Astrocyte (in vitro differentiated cells and primary cell): ENCODE measurements around the gene STAC2. TPM values are rescaled to one million over a fixed set of nuclear protein-coding genes. Genes with fewer than 3 reads are reported as not detected.

Experiments
- DNase-seq: peaks from one replicate; pipeline ENCODE4 v3.0.0-alpha.2; 2010; ENCODE audit warnings: low read depth
- FAIRE-seq: peaks from 2 replicates; lab custom pipeline; 2011; peaks lifted over from hg19 to GRCh38; lab: Jason Lieb, UNC
- H2AFZ ChIP-seq: 2 replicates; pipeline ENCODE4 v1.6.0; 2012; ENCODE audit warnings: low read depth, low read length, inconsistent platforms
- H3K27ac ChIP-seq: 2 replicates; pipeline ENCODE4 v1.5.1; 2011; ENCODE audit warnings: low read depth, low read length, inconsistent platforms
- H3K27me3 ChIP-seq: 2 replicates; pipeline ENCODE4 v1.6.0; 2011; ENCODE audit warnings: low read length, inconsistent platforms; ENCODE audit not compliant: insufficient read depth
- H3K36me3 ChIP-seq: 2 replicates; pipeline ENCODE4 v1.5.1; 2011; ENCODE audit warnings: low read length, inconsistent platforms; ENCODE audit not compliant: insufficient read depth
- H3K4me1 ChIP-seq: 2 replicates; pipeline ENCODE4 v1.5.1; 2011; ENCODE audit warnings: low read length, inconsistent platforms; ENCODE audit not compliant: insufficient read depth
- H3K4me2 ChIP-seq: 2 replicates; pipeline ENCODE4 v1.6.0; 2012; ENCODE audit warnings: low read length, inconsistent platforms
- H3K4me3 ChIP-seq: 2 replicates; pipeline ENCODE4 v1.5.1; 2011; ENCODE audit warnings: low read depth, mild to moderate bottlenecking, low read length, inconsistent platforms; ENCODE audit not compliant: insufficient read depth
- H3K79me2 ChIP-seq: 2 replicates; pipeline ENCODE4 v1.6.0; 2012; ENCODE audit warnings: mild to moderate bottlenecking, low read length, inconsistent platforms; ENCODE audit not compliant: insufficient read depth
- H3K9ac ChIP-seq: 2 replicates; pipeline ENCODE4 v1.6.0; 2012; ENCODE audit warnings: mild to moderate bottlenecking, low read length, inconsistent platforms
- H3K9me3 ChIP-seq: 2 replicates; pipeline ENCODE4 v1.5.1; 2012; ENCODE audit warnings: low read depth, mild to moderate bottlenecking, low read length, inconsistent platforms; ENCODE audit not compliant: insufficient read depth
- H4K20me1 ChIP-seq: 2 replicates; pipeline ENCODE4 v1.6.0; 2012; ENCODE audit warnings: low read length, inconsistent platforms; ENCODE audit not compliant: insufficient read depth
- H3K27ac Mint-ChIP-seq: one replicate; pipeline ENCODE4 v1.8.0; 2021; ENCODE audit warnings: mild to moderate bottlenecking, mixed read lengths; ENCODE audit not compliant: unreplicated experiment
- H3K27me3 Mint-ChIP-seq: one replicate; pipeline ENCODE4 v1.8.0; 2021; ENCODE audit warnings: low read depth, mixed read lengths; ENCODE audit not compliant: unreplicated experiment
- H3K36me3 Mint-ChIP-seq: one replicate; pipeline ENCODE4 v1.8.0; 2021; ENCODE audit warnings: low read depth, mixed read lengths; ENCODE audit not compliant: unreplicated experiment
- H3K4me1 Mint-ChIP-seq: one replicate; pipeline ENCODE4 v1.8.0; 2021; ENCODE audit warnings: low read depth, mixed read lengths; ENCODE audit not compliant: unreplicated experiment
- H3K4me3 Mint-ChIP-seq: one replicate; pipeline ENCODE4 v1.8.0; 2021; ENCODE audit warnings: mild to moderate bottlenecking, moderate library complexity, mixed read lengths; ENCODE audit not compliant: unreplicated experiment
- H3K9me3 Mint-ChIP-seq: one replicate; pipeline ENCODE4 v1.8.0; 2021; ENCODE audit warnings: mild to moderate bottlenecking, mixed read lengths; ENCODE audit not compliant: unreplicated experiment
- CTCF ChIP-seq: IDR thresholded peaks from 2 replicates; pipeline ENCODE4 v1.5.1; 2011; ENCODE audit warnings: low read depth, mild to moderate bottlenecking, inconsistent platforms, low read length, moderate library complexity; ENCODE audit not compliant: insufficient read depth
- EZH2 ChIP-seq: IDR thresholded peaks from 2 replicates; pipeline ENCODE4 v1.6.1; 2012; ENCODE audit warnings: mild to moderate bottlenecking, low read length, inconsistent platforms; ENCODE audit not compliant: insufficient read depth
- total RNA-seq: library from RNA; stranded (reverse); gene quantifications from 2 replicates; pipeline ENCODE4 v1.2.1, GENCODE V29; 2021

The STAC2 gene
- total RNA-seq, 1 donor from 2014 or later, result not detected

GRCh38 chr17:39264119-39264518 is 38.4 kb upstream of the STAC2 start:
- Histone ChIP-seq H3K4me1 (no peaks in the 10 kb centered on the region), H3K9me3 (no peaks in the 10 kb centered on the region), H3K79me2 (no peaks in the 10 kb centered on the region), H4K20me1 (no peaks in the 10 kb centered on the region), H3K9ac (no peak overlapping the region), H3K4me3 (no peak overlapping the region), H3K27me3 (no peaks in the 10 kb centered on the region), H3K27ac (no peak overlapping the region), H3K4me2 (no peak overlapping the region), H2AFZ (no peak overlapping the region), H3K36me3 (peaks cover 10% of the 10 kb centered on the region)
- H3K36me3 Mint-ChIP-seq, result peaks cover 35% of the 10 kb centered on the region
- H3K27ac Mint-ChIP-seq, result no peak overlapping the region
- no peaks in the 10 kb centered on the region for H3K4me1 Mint-ChIP-seq
- H3K4me3 Mint-ChIP-seq, result no peak overlapping the region
- FAIRE-seq (no peak), DNase-seq (no peak)
- H3K9me3 Mint-ChIP-seq, result peaks cover 2% of the 10 kb centered on the region
- TF ChIP-seq EZH2 (no peak), CTCF (no peak)
- no peaks in the 10 kb centered on the region for H3K27me3 Mint-ChIP-seq

GRCh38 chr17:39261286-39261685 is 35.5 kb upstream of the STAC2 start:
- FAIRE-seq (no peak), DNase-seq (no peak)
- Histone ChIP-seq H3K9me3 (no peaks in the 10 kb centered on the region), H2AFZ (no peak overlapping the region), H4K20me1 (no peaks in the 10 kb centered on the region), H3K4me3 (no peak overlapping the region), H3K36me3 (peaks cover 7% of the 10 kb centered on the region), H3K27me3 (no peaks in the 10 kb centered on the region), H3K27ac (no peak overlapping the region), H3K4me2 (no peak overlapping the region), H3K9ac (no peak overlapping the region), H3K79me2 (no peaks in the 10 kb centered on the region), H3K4me1 (no peaks in the 10 kb centered on the region)
- peaks cover 2% of the 10 kb centered on the region for H3K9me3 Mint-ChIP-seq
- no peak overlapping the region for H3K27ac Mint-ChIP-seq
- H3K4me1 Mint-ChIP-seq, result no peaks in the 10 kb centered on the region
- no peak for TF ChIP-seq CTCF
- no peak for TF ChIP-seq EZH2
- H3K27me3 Mint-ChIP-seq, result no peaks in the 10 kb centered on the region
- H3K4me3 Mint-ChIP-seq, result no peak overlapping the region
- peaks cover 34% of the 10 kb centered on the region for H3K36me3 Mint-ChIP-seq

- no peak for DNase-seq
- H3K36me3 Mint-ChIP-seq, result peaks cover 8% of the 10 kb centered on the region
These were observed 27.2 kb upstream of the STAC2 start for GRCh38 chr17:39252788-39253460.

More at GRCh38 chr17:39252788-39253460, 27.2 kb upstream of the STAC2 start:
- Mint-ChIP-seq H3K27ac (no peak overlapping the region), H3K27me3 (no peaks in the 10 kb centered on the region), H3K4me1 (no peaks in the 10 kb centered on the region), H3K4me3 (no peak overlapping the region), H3K9me3 (no peaks in the 10 kb centered on the region)
- Histone ChIP-seq H2AFZ (no peak overlapping the region), H3K4me2 (no peak overlapping the region), H3K4me3 (no peak overlapping the region), H3K79me2 (no peaks in the 10 kb centered on the region), H3K36me3 (no peaks in the 10 kb centered on the region), H3K9ac (no peak overlapping the region), H3K4me1 (no peaks in the 10 kb centered on the region), H3K27ac (no peak overlapping the region), H3K27me3 (no peaks in the 10 kb centered on the region), H4K20me1 (no peaks in the 10 kb centered on the region), H3K9me3 (no peaks in the 10 kb centered on the region)
- TF ChIP-seq EZH2, result no peak
- no peak for TF ChIP-seq CTCF
- FAIRE-seq, result no peak
